Fibroblast of skin of right biceps (primary cell): Measurements from ENCODE around the gene GPC6.
"Not testable (repeated sequence)": the region's sequence is repeated elsewhere in the genome, so short reads cannot be mapped to it uniquely, and the experiment has no call there.

Source experiments
- DNase-seq: peaks from one replicate; pipeline ENCODE4 v3.0.0-alpha.2; 2013

Gene GPC6

DNA sequence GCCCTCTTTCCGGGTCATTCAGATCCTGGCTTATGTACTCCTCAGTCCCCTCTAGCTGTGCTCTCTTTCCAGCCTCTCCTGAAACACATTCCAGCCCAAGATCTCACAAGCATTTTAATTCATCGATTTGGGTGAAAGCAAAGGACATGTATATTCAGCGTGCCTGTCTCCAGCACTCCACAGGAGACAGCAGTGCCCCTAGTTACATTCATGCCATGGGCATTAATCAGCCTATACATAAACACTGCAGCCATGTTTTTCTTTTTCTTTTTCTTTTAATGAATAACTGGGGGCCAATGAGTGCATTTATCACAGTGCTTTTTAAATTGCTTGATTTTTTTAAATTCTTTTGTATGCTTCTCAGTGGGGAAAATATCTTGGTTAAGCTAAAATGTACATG is 1053.7 kb downstream of the GPC6 start:
- DNase-seq = peak; percentile 19

DNA sequence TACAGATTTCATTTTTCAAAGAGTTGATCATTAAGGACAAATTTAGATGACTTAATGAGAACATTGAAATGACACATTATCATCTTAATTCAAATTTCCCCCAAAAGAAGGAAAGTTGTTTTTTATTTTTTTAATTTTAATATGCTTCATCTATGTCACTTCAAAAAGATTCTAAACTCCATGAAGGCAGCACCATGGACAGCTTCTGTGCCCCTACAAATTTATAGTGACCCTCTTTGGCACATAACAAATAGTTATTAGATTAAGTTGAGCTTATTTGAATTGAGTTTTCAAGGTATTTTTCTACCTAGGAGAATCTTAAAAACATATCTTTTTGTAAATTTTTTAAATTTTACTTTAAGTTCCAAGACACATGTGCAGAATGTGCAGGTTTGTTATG is 1054.2 kb downstream of the GPC6 start:
- no peak for DNase-seq

DNA sequence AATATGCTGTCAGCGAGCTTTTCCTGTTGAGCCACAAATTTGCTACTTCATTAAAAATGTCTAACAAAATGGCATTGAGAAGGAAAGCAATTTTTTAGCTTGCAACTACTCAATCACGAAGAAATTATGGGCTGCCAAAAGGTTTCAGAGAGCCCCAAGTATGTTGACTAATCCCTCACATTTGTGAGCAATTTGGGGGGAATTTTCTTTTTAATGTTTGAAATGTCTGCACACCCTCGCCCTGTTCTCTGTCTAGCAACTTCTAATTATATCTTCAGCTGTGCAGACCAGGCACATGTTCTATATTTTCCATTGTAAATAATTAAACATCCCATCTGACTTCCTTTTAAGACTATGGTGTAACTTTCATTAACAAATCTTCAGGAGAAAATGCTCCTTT is 1060.0 kb downstream of the GPC6 start:
- peak; percentile 35 for DNase-seq

DNA sequence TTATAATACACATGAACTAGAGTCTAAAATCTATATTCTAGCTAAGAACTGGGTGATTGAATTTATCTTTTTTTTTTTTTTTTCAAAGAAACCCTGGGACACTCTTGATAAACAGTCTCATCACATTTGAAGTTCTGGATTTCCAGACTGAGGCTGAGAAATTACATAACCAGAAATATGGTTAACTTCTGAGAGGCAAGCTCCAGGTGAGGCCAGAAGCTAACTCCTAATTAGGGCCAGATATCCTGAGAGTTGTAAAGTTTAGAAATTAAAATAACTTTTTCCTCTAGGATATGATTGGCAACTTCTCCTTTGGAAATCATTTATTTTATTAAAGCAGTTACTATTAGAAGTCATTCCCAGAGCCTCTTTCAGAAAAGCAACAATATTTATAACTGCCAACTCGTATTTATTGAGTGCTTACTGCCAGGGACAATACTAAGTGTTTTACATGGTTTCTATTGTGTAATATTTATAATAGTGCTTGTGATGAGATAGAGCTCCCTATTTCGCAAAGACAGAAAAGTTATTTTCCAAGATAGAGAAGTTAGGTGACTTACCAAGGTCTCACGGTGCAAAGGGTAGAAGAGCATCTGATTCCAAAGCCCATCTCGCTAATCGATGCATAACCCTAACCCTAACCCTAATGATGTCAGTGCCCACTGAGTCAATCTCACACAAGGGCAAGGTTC is 1065.2 kb downstream of the GPC6 start:
- DNase-seq = no peak

DNA sequence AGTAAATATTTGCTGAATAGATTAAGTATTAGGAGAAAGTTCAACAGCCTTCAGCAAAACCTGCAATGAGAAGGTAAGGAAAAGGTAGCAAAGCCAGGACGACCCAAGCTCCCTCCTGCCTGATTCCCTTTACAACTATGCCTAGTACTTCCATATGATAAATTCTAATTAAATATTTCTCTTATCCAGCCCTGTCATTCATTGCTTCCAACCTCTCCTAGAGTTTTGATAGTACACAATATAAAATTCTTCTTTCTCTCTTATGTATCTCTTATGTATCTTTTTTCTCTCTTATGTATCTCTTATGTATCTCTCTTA is 1065.7 kb downstream of the GPC6 start:
- DNase-seq = no peak

DNA sequence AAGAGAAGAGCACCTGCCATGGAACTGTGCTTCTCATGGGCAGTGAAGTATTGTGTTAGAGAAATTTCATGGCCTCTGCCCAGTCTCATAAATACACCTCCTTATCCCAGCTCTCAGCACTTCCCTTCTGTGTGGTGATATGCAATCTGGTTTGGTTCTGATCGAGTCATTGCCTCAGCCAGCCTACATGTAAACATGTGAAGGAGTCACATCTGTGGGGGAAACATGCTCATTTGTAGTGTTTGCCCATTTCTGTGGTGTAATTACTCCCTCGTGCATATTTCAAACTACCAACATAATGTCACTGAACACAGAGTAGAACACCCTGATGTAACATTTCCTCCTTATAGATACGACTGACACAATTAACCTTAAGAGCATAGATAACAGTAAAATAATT is 1069.9 kb downstream of the GPC6 start:
- no peak for DNase-seq

DNA sequence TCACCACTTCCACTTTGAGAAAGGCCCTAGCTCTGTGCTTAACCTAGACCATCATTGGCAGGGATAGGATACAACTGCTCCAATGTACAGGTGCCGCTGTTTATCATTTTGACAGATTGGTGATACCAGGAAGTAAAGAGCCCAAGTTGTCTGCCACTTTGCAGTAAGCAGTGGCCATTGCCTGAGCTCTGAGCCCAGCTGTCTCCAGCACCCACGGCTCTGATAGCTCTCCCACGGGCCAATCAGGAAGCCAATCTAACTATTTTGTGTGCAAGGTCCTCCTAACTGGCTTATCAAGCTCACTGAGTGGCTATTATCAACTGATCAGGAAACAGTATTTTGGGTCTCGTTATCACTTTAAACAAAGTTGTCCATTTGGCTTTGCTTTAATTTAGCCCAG is 1071.7 kb downstream of the GPC6 start:
- no peak for DNase-seq

DNA sequence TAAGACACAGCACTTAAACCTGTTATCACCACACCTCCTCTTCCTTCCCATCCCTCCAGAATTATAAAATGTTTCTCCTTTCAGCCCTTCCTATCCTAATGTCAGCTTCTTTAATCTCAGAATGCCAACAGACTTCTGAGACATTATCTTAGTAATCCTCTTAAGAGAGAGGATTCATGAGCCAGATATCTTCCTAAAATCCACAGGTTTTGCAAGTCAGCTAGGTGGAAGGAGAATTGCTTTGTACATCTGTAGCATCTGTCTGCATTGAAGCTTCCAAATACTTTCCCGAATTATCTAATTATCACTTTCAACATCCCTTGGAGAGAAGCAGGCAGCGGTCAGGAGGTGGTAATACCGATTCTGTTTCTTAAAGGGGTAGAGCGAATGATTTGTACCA is 1073.8 kb downstream of the GPC6 start:
- DNase-seq = no peak

DNA sequence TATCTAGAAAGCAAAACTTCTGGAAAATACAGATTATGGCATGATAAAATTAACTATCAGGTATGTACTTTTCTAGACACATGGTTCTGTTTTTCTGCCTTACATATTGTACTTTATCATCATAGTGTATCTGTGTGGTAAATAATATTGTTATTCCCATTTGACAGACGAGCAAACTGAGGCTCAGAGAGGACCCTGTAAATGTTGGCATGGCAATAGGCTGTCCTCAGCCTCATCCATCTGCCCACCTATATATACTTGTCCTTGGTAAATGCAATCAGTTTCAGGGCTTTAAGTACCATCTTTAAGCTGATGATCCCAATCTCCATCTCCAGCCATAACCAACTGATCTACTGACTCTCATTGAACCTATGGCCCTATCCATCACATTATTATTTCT is 1074.9 kb downstream of the GPC6 start:
- DNase-seq = no peak

DNA sequence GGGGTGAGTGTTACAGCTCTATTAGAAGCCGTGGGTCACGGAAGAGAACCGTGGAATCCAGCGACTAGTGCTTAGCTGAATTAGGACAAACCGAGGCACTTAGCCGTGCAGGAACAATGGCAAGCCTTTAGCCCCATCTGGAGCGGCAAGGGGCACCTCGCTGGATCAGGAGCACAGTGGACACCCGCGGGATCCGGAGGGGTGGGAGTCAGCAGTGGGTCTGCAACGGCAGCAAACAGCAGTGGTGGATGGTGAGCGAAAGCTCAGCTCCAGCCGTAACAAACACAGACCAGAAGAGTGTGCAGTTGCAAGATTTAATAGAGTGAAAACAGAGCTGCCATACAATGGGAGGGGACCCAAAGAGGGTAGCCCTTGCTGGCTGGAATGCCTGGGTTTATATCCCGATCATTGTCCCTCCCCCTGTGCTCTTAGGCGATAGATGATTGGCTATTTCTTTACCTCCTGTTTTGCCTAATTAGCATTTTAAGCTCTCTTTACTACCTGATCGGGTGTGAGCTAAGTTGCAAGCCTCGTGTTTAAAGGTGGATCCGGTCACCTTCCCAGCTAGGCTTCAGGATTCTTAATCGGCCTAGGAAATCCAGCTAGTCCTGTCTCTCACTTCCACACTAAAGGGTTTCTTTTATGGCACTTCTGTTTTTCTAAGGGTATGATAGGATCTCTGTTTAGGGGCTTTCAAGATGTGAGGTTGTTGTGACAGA is 1076.4 kb downstream of the GPC6 start:
- DNase-seq = not testable (repeated sequence)

DNA sequence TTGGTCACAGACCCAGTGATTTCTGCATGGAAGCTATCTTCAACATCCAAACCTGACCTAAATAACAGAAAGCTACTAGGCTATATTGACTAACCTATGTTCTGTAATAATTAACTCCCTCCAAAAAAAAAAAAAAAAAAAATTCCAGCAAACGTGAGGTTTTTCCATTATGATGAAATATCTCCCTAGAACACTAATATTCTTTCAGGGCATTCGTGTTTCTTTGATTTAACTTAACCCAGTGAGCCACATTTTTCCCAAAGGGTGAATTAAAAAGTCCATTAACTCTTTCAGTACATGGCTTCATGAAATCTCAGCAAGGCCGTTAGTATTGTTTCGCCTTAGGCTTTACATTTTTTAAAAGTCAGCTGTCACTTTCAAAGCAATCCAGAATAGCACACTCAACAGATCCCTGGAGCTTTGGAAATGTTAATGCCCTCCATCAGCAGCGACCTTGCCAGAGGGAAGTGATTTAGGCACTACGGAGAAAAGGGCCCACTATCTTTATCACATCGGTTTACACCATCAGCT is 1077.1 kb downstream of the GPC6 start:
- DNase-seq = no peak

DNA sequence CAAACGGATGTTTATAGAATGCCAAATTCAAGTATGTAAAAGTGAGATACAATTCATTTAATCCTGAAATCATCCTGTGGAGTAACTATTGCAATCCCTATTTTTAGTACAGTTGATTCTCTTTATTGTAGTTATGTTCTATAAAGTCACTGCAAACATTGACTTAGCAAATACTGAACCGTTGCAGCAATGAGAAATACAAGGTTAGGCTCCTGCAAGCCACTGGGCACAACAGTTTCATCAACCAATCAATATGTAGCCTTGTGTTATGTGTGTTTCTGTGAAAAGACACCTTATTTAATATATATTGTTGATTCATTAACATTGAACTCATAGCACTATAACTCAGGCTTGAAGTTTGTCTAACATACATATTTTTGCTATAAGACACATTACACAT is 1078.4 kb downstream of the GPC6 start:
- DNase-seq = no peak

DNA sequence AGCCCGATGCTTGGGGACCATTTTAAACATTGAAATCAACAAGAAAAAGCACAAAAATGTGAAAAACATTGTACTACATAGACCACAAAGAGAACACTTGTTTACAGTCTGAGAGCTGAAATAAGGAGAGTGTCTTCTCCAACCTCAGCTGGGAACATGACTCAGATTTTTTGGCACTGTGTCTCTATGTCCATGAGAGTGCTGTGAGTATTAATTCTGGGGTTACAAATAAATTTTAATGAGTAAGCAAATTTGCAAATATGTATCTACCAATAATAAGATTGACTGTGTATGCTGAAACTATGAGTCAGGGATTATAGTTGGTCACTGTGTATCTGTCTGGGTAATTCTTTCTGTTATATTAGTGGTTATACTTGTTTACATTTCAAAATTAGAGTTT is 1078.9 kb downstream of the GPC6 start:
- peak; percentile 89 for DNase-seq

DNA sequence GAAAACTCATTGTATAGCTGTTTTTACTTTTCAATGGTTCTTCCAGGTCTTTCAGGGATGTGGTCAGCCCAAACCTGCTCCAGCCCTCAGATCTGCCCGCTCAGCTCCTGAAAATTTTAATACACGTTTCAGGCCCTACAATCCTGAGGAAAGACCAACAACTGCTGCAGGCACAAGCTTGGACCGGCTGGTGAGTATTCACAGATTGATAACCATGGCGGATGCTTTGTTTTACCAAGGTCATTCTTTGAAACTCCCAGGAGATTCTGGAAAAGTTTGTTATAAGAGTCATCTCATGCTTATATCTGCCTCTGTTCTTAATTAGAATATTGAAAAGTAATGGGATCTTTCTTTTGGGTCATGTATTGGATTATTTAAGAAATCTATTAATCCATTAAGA is 1079.3 kb downstream of the GPC6 start:
- peak; percentile 67 for DNase-seq

DNA sequence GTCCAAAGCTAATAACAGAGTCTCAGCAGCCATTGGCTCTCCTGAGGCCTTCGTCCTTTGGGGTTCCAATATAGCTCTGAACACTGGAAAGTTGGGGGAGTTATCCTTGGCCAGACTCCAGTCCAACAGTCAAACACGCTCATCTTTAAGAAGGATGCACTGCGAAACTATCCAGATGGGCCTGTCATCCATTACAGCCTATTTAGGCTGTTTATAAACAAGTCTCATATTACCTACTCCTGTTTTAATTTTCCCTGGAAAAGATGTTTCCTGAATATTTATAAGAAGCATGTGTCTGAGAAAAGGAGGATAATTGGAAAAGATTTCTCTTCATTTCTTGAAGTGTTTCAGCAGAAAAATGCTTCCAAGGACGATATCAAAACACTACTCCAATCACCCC is 1082.2 kb downstream of the GPC6 start:
- DNase-seq = no peak

DNA sequence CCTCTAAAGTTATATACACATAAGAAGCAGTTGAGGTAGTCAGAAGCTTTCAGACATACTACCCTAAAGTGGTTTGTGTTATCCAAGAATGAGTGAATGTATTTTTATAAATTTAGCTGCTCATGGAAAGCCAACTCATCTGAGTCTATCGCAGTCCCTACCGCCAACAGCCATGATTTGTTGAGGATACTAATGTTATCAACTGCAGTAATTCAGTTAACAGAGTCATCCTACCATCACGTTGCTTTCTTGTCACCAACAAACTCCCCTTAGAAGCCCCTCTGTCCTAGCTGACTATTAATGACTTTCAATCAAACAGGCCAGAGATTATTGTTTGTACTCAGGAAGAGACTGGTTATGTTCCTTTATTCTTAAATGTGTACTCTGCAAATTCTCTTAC is 1083.0 kb downstream of the GPC6 start:
- DNase-seq = peak; percentile 25

DNA sequence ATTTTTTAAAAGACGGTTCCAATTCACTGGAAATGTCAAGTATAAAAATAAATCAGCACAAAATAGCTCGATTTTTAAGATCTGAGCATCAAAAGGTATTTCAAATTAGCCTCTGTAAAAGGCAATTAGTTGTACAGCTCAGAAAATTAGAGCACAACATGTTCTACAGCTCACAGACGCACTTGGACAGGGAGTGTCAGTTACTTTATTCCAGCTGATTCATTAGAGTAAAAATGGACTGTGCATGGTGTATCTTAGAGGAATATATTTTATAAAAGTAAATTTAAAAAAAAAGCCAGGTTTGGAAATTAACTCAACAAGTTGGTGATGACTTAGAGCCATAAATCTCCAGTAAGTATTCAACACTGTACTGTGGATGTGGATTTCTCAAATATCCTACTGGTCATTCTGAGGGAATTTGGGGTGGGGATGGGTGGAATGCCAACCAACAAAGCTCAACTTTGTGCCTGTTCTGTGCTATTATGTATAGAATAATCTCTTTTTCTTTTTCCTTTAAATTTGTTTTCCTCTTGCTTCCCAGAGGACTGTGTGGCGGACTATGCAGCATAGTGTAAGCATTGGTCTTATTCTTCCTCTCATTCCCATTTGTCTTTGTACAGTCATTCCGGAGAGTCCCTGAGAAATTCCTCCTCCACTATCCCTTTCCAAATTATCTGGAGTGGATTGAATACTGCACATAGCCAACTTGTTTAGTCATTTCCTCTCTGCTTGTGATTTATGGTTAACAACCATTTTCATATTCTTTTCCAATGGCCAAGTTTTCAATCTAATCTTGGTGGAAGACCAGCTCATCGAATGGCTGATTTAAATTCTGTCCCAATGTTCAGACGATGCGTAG is 1083.6 kb downstream of the GPC6 start:
- peak; percentile 97 for DNase-seq

DNA sequence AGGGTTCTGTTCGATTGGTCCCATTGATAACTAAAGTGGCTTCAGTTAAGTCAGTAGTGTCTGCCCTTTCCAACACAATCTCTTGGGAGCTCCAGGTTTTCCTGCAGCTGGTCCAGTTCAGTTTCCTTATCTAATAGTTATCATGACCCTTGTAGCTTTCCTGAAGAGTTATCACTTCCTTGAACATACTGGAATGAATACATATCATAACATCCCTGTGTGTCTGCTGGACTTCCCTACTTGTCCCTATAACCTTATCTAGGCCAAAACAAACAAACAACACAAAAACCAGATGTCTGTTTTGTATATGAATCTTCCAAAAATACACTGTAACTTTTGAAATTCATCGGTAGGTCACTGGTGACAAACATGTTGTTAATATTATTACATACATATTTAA is 1085.3 kb downstream of the GPC6 start:
- DNase-seq = no peak

DNA sequence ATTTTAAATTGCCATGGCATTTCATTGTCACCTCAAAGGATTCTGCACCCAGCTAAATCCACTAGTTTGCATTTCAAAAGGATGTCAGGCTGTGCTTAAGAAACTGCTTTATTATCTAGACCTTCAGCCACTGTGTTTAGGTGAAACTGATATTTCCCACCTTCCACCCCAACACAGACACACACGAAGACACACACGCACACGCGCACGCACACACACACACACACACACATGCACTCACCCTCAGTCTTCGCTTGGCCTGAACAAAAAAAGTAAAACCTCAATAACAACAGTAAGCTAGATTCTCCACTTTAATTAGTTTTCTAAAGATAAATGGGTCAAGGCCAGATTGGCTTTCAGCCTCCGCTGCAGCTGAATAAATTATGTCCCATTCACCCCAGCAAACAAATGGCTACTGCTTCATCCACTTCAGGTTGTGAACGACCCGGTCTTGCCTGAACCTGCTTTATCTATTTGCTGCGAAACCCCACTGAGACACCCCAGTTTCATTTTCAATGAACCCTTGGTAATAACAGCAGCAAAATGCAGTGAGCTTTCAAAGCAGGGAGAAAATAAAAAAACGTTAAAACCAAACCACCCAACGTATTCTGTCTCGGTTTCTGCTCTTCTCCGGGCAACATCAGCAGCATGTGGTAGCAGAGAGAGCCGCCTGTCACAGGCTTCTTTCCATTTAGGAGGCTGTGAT is 1086.1 kb downstream of the GPC6 start:
- no peak for DNase-seq

DNA sequence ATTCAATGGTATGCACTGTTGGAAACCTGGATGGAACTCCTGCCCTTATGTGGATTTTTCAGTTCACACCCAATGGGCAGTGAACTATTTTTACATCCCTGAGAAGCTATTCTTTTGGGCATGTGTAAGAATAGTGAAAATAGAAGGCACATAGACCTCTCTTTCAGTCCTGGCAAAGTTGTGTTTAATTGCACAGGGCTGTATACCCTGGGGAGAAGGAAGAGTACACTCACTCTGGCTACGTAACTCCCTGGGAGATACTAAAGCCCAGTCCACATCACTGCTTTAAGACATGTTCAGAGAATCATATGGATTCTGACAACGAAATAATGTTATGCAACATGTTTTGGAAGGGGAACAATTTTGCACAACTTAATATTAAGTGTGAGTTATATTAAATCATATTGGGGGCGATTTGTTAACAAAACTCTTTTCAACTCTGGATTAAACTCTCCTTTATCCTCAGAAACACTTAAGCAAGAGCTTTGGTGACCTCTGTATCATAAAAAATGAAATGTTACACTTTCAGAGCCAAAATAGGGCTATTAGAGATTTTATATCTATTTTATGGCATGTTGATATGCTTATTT is 1086.8 kb downstream of the GPC6 start:
- DNase-seq = peak; percentile 50

DNA sequence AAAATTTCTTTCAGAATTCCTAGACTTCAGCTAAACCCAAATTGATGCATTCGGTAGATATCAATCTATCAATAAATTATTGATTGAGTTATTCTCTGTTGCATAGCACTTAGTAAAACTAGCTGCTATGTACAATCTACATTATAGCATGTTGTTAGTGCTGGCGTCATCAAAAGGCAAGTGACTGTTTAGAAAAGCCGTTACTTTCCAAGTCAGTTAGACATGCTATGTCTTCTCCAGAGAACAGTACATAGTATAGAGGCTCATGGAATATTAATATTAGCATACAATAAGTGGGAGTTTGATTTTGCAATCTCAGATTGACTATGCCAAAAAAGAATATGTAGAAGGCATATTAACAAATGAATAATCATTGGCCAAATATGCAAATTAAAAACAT is 1087.3 kb downstream of the GPC6 start:
- no peak for DNase-seq

DNA sequence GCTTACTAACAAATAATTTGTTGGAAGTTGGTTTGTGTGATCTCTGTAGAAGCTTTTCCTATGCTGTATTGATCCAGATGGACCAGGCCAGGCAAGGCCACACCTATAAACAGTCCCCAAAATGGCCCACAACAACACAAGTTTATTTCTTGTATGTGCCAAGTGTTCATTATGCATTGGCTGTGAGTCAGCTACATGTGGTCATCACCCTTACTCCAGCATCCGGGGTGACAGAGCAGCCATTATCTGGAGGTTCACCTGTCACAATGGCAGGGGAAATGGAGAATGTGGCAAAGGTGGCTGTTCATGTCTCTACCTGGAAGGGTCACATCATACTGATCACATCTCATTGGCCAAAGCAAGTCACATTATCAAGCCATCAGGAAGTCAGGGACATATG is 1088.6 kb downstream of the GPC6 start:
- DNase-seq = no peak

DNA sequence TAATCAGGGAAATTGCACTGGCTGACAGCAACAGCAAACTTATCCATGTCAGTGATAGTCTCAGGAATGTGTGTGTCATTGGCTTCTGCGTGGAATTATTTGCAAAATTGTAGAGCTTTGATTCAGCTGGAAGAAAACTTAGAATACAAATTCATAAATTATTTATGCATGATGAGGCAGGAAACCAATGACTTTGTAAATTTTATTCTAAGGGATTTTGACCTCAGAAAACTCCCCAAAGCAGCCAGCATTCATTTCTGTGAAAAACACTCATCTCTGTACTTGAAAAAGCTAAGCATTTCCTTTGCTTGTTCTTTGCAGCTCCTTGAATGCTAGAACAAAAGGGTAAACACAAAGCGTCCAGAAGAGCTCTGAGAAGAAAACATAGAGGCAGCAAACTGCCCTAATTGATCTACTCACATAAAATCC is 1090.5 kb downstream of the GPC6 start:
- peak; percentile 78 for DNase-seq
